ENCODE results near the gene PPP1R3G. TPM values are rescaled to one million over a fixed set of nuclear protein-coding genes. Genes with fewer than 3 reads are reported as not detected.

The PPP1R3G gene
- total and polyA plus RNA-seq, 2 donors (not counting 1 experiment from before 2014, with no cell fraction given): 0.09 to 0.25 TPM

DNA sequence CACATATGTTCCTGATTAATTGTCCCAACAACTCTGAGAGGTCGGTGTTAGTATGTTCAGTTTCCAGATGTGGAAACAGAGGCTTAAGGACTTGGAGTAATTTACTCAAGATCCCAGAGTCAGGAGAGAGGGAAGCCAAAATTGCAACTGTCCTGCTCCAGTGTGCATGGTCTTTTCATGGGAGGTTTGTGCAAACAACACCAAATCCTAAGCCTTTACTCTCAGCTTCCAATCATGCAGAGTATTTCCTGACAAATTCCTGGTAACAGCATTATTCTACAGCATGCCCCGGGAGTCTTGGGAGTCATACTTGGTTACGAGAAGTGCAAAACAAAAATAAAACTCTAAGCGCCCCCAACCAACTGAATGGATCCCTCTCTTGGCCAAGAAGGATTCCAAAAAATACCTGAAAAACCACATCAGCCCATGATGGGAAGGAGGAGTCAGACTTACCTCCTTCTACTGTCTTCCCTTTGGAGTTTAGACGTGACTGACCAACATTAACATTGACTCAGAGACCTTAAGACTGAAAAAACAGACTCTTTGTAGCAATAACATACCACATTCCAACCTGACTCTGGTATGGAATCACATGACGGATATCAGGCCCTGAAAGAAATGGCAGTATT lies 30.8 kb upstream of the PPP1R3G start:
- TF ChIP-seq EZH2 (IDR thresholded peaks at IDR 0.05; ENCODE audit: borderline replicate concordance, insufficient read depth, low read depth, low read length, poor library complexity, severe bottlenecking): no peak
- TF ChIP-seq, protein P1, sequence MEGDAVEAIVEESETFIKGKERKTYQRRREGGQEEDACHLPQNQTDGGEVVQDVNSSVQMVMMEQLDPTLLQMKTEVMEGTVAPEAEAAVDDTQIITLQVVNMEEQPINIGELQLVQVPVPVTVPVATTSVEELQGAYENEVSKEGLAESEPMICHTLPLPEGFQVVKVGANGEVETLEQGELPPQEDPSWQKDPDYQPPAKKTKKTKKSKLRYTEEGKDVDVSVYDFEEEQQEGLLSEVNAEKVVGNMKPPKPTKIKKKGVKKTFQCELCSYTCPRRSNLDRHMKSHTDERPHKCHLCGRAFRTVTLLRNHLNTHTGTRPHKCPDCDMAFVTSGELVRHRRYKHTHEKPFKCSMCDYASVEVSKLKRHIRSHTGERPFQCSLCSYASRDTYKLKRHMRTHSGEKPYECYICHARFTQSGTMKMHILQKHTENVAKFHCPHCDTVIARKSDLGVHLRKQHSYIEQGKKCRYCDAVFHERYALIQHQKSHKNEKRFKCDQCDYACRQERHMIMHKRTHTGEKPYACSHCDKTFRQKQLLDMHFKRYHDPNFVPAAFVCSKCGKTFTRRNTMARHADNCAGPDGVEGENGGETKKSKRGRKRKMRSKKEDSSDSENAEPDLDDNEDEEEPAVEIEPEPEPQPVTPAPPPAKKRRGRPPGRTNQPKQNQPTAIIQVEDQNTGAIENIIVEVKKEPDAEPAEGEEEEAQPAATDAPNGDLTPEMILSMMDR (IDR thresholded peaks at IDR 0.05): no peak
- Histone ChIP-seq H3K9ac (ENCODE audit: low read length) (no peak overlapping the region), H2AFZ (ENCODE audit: insufficient read depth, low read depth, low read length, poor library complexity, severe bottlenecking) (no peak overlapping the region), H3K4me3 (ENCODE audit: control extremely low read depth in 1 of 5, extremely low read depth in 1 of 5, insufficient read depth in 1 of 5, low read depth in 2 of 5, low read length in 4 of 5) (no peak overlapping the region), H3K4me1 (ENCODE audit: control insufficient read depth in 2 of 2, insufficient read depth in 2 of 2, low read length in 2 of 2) (no peaks in the 10 kb centered on the region), H3K36me3 (replicated peaks in 1 of 2; ENCODE audit: control extremely low read depth in 1 of 2, control insufficient read depth in 1 of 2, extremely low read depth in 1 of 2, insufficient read depth in 2 of 2, low read length in 1 of 2) (no peaks in the 10 kb centered on the region), H3K9me3 (ENCODE audit: control extremely low read depth in 1 of 3, control insufficient read depth in 2 of 3, insufficient read depth in 1 of 3, low read length in 2 of 3) (peaks cover 0 to 17% (median 9%) of the 10 kb centered on the region in 3 donors), H3K27me3 (replicated peaks in 1 of 4; ENCODE audit: control extremely low read depth in 1 of 4, control insufficient read depth in 3 of 4, insufficient read depth in 4 of 4, low read length in 3 of 4) (no peaks in the 10 kb centered on the region), H3K79me2 (ENCODE audit: control insufficient read depth, insufficient read depth, low read length) (no peaks in the 10 kb centered on the region), H3K27ac (ENCODE audit: low read length in 2 of 2) (no peak overlapping the region), H3K4me2 (replicated peaks; ENCODE audit: low read depth, low read length, poor library complexity, severe bottlenecking) (no peak overlapping the region), H4K20me1 (ENCODE audit: control insufficient read depth, insufficient read depth, low read length, poor library complexity, severe bottlenecking) (no peaks in the 10 kb centered on the region)
- WGBS (ENCODE audit: insufficient coverage): 93% methylated on average over 2 of the region's 6 CpGs
- intact Hi-C loops (cut with micrococcal nuclease): no loop called here
- no peak overlapping the region for H3K27ac Mint-ChIP-seq
- peaks cover under 1% of the 10 kb centered on the region for H3K27me3 Mint-ChIP-seq
- no peak overlapping the region for H3K4me3 Mint-ChIP-seq
- DNase-seq (no peak), ATAC-seq (ENCODE audit: low read depth) (no peak)
- CTCF ChIA-PET: no interaction called here
- no peaks in the 10 kb centered on the region for H3K4me1 Mint-ChIP-seq
- H3K9me3 Mint-ChIP-seq (ENCODE audit: insufficient read depth): peaks cover 9% of the 10 kb centered on the region
- POLR2A ChIA-PET: no interaction called here

DNA sequence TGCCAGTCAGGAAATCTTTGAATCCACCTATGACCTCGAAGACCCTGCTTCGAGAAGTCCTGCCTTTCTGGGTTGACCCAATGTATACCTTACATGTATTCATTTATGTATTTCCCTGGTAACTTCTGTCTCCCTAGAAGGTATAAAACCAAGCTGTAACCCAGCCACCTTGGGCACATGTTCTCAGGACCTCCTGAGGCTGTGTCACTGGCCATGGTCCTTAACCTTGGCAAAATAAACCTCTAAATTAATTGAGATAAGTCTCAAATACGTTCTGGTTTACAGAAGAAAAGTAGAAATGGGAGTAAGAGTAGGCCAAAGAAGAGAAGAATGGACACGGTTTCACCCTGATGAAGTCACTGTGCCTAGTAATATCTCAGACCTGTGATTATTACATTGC lies 30.0 kb upstream of the PPP1R3G start:
- Histone ChIP-seq H3K27me3 (replicated peaks in 1 of 4; ENCODE audit: control extremely low read depth in 1 of 4, control insufficient read depth in 3 of 4, insufficient read depth in 4 of 4, low read length in 3 of 4) (no peaks in the 10 kb centered on the region), H4K20me1 (ENCODE audit: control insufficient read depth, insufficient read depth, low read length, poor library complexity, severe bottlenecking) (no peaks in the 10 kb centered on the region), H3K4me1 (ENCODE audit: control insufficient read depth in 2 of 2, insufficient read depth in 2 of 2, low read length in 2 of 2) (no peaks in the 10 kb centered on the region), H2AFZ (ENCODE audit: insufficient read depth, low read depth, low read length, poor library complexity, severe bottlenecking) (no peak overlapping the region), H3K27ac (ENCODE audit: low read length in 2 of 2) (no peak overlapping the region), H3K36me3 (replicated peaks in 1 of 2; ENCODE audit: control extremely low read depth in 1 of 2, control insufficient read depth in 1 of 2, extremely low read depth in 1 of 2, insufficient read depth in 2 of 2, low read length in 1 of 2) (no peaks in the 10 kb centered on the region), H3K4me3 (ENCODE audit: control extremely low read depth in 1 of 5, extremely low read depth in 1 of 5, insufficient read depth in 1 of 5, low read depth in 2 of 5, low read length in 4 of 5) (no peak overlapping the region), H3K4me2 (replicated peaks; ENCODE audit: low read depth, low read length, poor library complexity, severe bottlenecking) (no peak overlapping the region), H3K9ac (ENCODE audit: low read length) (no peak overlapping the region), H3K9me3 (ENCODE audit: control extremely low read depth in 1 of 3, control insufficient read depth in 2 of 3, insufficient read depth in 1 of 3, low read length in 2 of 3) (peaks cover 0 to 17% (median 2%) of the 10 kb centered on the region in 3 donors), H3K79me2 (ENCODE audit: control insufficient read depth, insufficient read depth, low read length) (no peaks in the 10 kb centered on the region)
- intact Hi-C loops (cut with micrococcal nuclease): no loop called here
- Mint-ChIP-seq H3K4me1 (no peaks in the 10 kb centered on the region), H3K9me3 (ENCODE audit: insufficient read depth) (peaks cover 9% of the 10 kb centered on the region), H3K27me3 (peaks cover 3% of the 10 kb centered on the region), H3K27ac (no peak overlapping the region), H3K4me3 (no peak overlapping the region)
- ChIA-PET CTCF (no interaction called here), POLR2A (no interaction called here)
- WGBS (ENCODE audit: insufficient coverage): 100% methylated on average over 3 of the region's 4 CpGs
- DNase-seq (no peak), ATAC-seq (ENCODE audit: low read depth) (no peak)
- TF ChIP-seq, protein P1 (IDR thresholded peaks at IDR 0.05): no peak
- TF ChIP-seq EZH2 (IDR thresholded peaks at IDR 0.05; ENCODE audit: borderline replicate concordance, insufficient read depth, low read depth, low read length, poor library complexity, severe bottlenecking): no peak
